ENCODE measurements around the gene DPEP1. TPM values are rescaled to one million over a fixed set of nuclear protein-coding genes. Genes with fewer than 3 reads are reported as not detected.
"Not testable (repeated sequence)": the region's sequence is repeated elsewhere in the genome, so short reads cannot be mapped to it uniquely, and the experiment has no call there.

DPEP1 gene
- polyA plus RNA-seq, 1 donor, result 29.0 TPM

- no peak for DNase-seq
Observed at GRCh38 chr16:89646270-89646669, 32.8 kb downstream of the DPEP1 start.

GRCh38 chr16:89646906-89647305 lies 33.5 kb downstream of the DPEP1 start:
- no peak for DNase-seq

DNA sequence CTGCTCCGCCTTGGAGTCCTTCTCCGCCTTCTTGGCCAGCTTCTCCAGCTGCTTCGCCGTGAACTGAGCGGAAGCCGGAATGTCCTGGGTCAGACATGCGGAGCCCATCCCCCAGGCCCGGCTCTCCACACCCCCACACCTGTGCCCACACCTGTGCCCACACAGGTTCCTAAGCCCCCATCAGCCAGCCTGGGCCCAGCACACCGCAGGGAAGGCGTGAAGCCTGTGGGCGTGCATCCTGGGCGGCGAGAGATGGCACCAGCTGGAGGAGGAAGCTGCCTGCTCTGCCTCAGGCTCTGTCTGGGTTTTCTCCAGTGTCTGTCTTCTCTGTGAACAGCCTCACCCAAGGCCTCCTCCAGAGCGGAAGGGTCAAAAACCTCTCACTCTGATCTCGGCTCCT lies 38.1 kb downstream of the DPEP1 start:
- DNase-seq, result no peak

GRCh38 chr16:89653656-89654295 lies 40.3 kb downstream of the DPEP1 start:
- no peak for DNase-seq

GRCh38 chr16:89655062-89655643 lies 41.7 kb downstream of the DPEP1 start:
- DNase-seq, result no peak

DNA sequence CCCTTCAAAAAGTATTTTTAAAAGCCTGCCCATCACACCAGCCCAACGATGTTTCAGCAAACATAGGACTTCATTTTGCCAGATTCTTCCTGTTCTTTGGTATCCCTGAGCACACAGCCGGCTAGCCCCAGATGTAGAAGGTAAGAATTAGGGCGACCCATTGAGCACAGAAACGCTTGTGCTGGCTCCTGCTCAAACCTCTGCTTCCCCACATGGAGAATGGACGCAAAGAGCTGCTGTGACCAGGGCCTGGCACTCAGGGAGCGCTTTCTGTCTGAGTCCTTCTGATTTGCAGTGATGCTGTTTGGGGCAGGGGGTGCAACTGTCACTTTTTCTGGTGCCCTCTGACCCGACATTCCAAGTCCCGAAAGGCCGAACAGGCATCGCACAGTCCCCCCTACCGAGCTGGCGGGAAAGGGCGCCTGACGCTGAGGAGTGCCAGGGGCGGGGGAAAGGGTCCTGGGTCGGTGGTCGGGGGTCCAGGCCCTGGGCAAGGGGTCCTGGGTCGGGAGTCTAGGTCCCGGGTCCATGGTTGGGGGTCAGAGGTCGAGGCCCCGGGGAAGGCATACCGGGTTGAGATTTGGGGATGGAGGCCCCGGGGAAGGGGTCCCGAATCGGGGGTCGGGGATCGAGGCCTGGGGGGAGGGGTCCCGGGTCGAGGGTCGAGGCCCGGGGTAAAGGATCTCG lies 43.1 kb downstream of the DPEP1 start:
- no peak for DNase-seq

GRCh38 chr16:89657442-89658220 lies 44.2 kb downstream of the DPEP1 start, which contains the start of the genes CHMP1A and SPATA33:
TSS of gene CHMP1A (minus strand) at chr16:89657708. CDS start at chr16:89657588, 120 bp downstream.
TSS of gene SPATA33 (plus strand) at chr16:89657836. CDS start at chr16:89657912, 76 bp downstream.
- peak; percentile 87 for DNase-seq

- no peak for DNase-seq
Observed at GRCh38 chr16:89658221-89658879, 44.9 kb downstream of the DPEP1 start.

DNA sequence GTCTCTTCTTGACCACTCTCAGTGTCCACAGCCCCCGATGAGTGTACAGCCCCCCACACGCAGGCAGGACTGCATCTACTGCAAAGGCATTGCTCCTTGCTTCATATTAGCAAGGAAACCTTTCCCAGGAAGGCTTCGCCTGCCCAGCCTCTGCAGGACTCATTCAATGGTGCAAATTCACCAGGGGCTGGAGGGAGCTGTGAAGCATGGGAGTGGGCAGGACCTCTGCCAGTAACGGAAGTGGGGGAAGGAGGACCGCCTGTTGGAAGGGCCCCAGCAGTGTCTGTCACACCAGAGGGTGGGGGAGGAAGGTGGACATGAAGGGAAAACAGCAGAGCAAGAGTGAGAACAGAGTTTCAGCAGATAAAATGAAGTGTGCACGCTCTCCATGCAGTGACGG lies 46.7 kb downstream of the DPEP1 start:
- DNase-seq, result no peak

DNA sequence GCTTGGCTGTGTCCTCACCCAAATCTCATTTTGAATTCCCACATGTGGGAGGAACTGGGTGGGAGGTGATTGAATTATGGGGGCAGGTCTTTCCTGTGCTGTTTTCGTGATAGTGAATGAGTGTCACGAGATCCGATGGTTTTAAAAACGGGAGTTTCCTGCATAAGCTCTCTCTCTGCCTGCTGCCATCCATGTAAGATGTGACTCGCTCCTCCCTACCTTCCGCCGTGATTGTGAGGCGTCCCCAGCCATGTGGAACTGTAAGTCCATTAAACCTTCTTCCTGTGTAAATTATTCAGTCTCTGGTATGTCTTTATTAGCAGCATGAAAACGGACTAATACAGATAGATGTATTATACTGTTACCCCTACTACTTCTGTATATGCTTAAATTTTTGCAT lies 47.8 kb downstream of the DPEP1 start:
- DNase-seq, result no peak

- not testable (repeated sequence) for DNase-seq
Observed at GRCh38 chr16:89664238-89664637, 50.8 kb downstream of the DPEP1 start.

DNA sequence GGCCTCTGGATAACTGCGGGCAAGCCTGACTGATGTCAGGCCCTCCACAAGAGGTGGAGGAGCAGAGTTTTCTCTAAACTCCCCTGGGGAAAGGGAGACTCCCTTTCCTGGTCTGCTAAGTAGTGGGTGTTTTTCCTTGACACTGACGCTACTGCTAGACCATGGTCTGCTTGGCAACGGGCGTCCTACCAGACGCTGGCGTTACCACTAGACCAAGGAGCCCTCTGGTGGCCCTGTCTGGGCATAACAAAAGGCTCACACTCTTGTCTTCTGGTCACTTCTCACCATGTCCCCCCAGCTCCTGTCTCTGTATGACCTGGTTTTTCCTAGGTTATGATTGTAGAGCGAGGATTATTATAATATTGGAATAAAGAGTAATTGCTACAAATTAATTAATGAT lies 53.6 kb downstream of the DPEP1 start:
- not testable (repeated sequence) for DNase-seq

GRCh38 chr16:89667633-89668032 lies 54.2 kb downstream of the DPEP1 start:
- DNase-seq, result no peak

DNA sequence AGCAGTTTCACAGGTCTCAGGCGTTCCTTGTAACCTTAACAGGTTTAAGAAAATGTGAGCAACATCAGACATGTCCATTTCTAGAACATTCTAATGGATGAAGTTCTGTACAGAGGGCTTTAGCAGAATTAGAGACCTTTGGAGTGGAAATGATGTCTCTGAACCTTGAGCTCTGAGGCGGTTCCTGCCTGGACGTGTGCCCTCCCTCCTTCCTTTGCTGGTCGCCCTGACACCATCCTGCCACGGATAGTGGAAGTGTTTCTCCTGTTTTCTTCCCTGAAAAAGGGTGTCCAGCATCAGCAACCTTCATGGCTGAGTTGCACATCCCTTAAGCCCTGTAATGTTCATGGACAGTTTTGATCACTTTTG lies 55.3 kb downstream of the DPEP1 start:
- DNase-seq, result no peak

DNA sequence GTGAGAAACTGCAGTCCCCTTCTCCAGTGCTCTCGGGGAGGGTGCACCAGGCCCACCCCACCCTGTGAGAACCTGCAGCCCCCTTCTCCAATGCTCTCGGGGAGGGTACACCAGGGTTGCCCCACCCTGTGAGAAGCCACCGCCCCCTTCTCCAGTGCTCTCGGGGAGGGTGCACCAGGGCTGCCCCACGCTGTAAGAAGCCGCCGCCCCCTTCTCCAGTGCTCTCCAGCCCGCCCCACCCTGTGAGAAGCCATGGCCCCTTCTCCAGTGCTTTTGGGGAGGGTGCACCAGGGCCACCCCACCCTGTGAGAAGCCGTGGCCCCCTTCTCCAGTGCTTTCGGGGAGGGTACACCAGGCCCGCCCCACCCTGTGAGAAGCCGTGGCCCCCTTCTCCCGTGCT lies 56.3 kb downstream of the DPEP1 start:
- DNase-seq, result no peak

DNA sequence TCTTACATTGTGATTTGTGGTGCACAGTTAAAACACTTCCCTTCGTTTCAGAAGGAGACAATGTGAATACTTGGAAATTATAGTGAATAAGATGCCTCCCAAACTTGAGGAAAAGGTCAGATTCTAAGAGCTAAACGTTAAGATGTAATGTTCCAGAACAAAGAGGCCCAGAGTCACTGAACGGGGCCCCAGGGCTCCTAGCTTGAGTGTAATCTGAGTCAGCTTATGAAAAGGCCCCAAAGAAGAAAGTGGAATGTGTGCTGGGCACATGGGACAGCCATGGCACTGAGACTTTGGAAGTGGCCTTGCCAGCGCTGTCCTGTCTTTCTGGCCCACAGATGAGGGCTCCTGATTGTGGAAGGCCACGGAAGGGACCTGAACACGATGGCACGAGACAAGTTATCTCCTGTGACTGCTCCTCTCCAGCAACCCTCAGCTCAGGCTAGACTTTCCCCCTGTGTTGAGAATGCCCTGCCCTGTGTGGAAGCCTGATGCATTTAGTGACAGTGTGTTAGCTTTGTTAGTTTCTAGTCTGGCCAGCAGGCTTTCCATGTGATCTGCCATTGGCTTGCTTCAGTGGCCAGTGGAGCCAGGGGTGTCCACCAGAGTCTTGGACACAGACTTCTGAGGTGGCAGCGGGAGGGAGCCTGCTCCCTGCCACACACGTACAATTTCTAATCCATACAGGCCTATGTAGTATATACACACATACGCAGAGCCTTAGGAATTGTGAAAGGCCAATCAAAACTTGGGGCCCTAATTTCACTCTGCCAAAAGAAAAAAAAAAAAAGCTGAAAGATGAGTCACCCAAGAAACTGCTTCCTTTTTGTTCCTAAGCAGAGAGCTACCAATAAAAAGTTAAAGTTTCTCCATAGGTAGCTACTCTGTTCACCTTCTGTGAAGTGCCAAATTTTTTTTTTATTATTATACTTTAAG lies 57.3 kb downstream of the DPEP1 start:
- no peak for DNase-seq

DNA sequence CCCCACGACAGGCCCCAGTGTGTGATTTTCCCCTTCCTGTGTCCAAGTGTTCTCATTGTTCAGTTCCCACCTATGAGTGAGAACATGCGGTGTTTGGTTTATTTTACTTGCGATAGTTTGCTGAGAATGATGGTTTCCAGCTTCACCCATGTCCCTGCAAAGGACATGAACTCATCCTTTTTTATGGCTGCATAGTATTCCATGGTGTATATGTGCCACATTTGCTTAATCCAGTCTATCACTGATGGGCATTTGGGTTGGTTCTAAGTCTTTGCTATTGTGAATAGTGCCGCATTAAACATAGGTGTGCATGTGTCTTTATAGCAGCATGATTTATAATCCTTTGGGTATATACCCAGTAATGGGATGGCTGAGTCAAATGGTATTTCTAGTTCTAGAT lies 58.1 kb downstream of the DPEP1 start:
- not testable (repeated sequence) for DNase-seq

DNA sequence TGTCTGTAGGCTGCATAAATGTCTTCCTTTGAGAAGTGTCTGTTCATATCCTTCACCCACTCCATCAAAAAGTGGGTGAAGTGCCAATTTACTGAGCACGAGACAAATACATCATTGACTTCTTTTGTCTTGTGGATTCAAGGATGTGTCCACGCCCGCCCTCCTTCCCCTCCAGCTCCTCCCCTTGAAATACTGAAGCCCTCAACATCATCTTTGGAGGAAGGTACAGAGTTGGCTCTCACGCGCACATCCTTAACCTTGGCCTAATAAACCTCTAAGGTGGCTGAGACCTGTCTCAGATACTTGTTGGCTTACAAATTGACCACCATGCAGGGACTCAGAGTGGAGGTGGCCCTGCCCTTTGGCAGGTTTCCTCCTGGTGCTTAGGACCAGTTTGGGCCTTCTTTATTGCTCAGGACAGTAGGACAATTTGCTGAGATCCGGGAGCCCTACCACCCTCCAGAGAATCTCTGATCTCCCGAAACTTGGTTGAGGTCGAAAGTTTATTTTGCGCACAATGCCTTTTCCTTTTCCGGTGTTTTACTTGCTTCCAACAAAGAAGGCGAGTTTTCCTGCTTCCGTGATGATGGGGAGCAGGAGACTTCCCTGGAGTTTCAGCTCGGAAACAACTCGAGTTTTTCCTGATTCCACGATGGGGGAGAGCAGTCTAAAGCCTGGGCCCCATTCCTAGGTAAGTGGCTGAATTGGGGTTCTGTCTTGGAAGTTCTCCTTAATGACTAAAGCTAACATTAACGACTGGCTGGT lies 58.9 kb downstream of the DPEP1 start:
- DNase-seq, result no peak

- no peak for DNase-seq
Observed at GRCh38 chr16:89678258-89678657, 64.8 kb downstream of the DPEP1 start.

DNA sequence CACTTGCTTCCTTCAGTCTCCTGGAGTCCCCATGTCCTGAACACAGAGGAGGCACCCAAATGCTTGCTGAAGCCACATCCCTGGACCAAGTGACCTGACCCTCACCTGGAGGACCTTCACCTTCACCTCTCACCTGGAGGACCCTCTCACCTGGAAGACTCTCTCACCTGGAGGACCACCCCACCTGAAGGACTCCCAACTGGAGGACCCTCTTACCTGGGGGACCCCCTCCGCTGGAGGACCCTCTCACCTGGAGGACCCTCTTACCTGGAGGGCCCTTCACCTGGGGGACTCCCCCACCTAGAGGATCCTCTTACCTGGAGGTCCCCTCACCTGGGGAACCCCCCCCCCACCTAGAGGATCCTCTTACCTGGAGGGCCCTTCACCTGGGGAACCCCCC lies 72.5 kb downstream of the DPEP1 start:
- no peak for DNase-seq
